Brain microvascular endothelial cell (primary cell): Measurements from ENCODE around the gene SGSM1.
A peak's percentile ranks its signal among the peaks of the same experiment; 100 is the strongest.

Experiments used
- DNase-seq: peaks from one replicate; pipeline ENCODE4 v3.0.0-alpha.2; 2020
- H3K27ac ChIP-seq: fragments of 250-450 bp; sonication (Bioruptor Pico); 2 replicates; pipeline ENCODE4 v1.5.1; 2020; ENCODE audit warnings: mild to moderate bottlenecking, moderate library complexity
- H3K27me3 ChIP-seq: fragments of 250-450 bp; sonication (Bioruptor Pico); replicated peaks from 2 replicates; pipeline ENCODE4 v1.5.1; 2020; ENCODE audit warnings: mild to moderate bottlenecking
- H3K36me3 ChIP-seq: fragments of 250-450 bp; sonication (Bioruptor Pico); replicated peaks from 2 replicates; pipeline ENCODE4 v1.5.1; 2020; ENCODE audit warnings: mild to moderate bottlenecking
- H3K4me3 ChIP-seq: 2 replicates; pipeline ENCODE4 v1.5.1; 2011; ENCODE audit warnings: low read depth, mild to moderate bottlenecking, control low read depth, low read length, moderate library complexity
- in situ Hi-C: cut with HindIII; loops from 2 replicates; pipeline ENCODE4 v1.10.0; 2017; ENCODE audit warnings: low sequenced_read_pairs, low pct_ligation_motif_present
- TF ChIP-seq, protein P1 (sequence below): IDR thresholded peaks from 2 replicates; pipeline ENCODE4 v1.5.1; 2011; ENCODE audit warnings: low read depth, mild to moderate bottlenecking, moderate library complexity, low read length, control low read depth, inconsistent platforms; ENCODE audit errors: missing control alignments

Gene SGSM1

DNA sequence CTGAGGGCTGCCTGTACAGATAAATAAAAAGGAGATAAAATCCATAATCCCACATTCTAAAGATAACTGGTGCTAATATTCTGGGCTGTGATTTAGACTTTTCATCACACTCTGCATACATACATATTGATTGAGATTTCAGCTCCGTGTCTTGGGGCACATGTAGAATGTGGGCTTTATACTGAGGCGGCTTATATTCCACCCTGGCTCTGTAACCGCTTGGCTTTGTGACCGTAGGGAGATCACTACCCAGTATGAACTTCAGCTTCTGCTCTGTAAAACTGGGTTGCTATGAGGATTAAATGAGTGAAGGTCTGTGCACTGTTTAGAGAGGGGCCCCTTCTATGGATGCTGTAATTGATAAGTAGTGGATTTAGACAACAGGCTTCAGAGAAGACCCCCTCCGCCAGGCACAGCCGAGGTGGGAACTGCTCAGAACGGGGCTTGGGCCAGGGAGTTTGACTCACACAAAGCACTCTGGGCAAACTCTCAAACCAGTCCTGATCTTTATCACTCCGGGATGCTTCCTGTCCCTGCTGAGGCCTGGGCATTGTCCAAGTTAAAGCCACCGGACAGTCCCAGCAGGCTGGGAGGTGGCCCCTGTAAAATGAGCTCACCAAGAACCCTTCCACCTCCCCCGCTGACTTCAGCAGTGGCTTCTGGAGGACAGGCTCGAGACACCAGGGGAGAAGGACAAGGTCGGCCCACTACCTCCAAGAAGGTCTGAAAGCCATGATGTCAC lies 163.7 kb downstream of the SGSM1 start:
- TF ChIP-seq, protein P1, sequence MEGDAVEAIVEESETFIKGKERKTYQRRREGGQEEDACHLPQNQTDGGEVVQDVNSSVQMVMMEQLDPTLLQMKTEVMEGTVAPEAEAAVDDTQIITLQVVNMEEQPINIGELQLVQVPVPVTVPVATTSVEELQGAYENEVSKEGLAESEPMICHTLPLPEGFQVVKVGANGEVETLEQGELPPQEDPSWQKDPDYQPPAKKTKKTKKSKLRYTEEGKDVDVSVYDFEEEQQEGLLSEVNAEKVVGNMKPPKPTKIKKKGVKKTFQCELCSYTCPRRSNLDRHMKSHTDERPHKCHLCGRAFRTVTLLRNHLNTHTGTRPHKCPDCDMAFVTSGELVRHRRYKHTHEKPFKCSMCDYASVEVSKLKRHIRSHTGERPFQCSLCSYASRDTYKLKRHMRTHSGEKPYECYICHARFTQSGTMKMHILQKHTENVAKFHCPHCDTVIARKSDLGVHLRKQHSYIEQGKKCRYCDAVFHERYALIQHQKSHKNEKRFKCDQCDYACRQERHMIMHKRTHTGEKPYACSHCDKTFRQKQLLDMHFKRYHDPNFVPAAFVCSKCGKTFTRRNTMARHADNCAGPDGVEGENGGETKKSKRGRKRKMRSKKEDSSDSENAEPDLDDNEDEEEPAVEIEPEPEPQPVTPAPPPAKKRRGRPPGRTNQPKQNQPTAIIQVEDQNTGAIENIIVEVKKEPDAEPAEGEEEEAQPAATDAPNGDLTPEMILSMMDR: no peak
- Histone ChIP-seq H3K4me3 (no peak overlapping the region), H3K27me3 (no peaks in the 10 kb centered on the region), H3K27ac (no peak overlapping the region), H3K36me3 (no peaks in the 10 kb centered on the region)
- DNase-seq: peak; percentile 39
- in situ Hi-C loops: no loop called here

DNA sequence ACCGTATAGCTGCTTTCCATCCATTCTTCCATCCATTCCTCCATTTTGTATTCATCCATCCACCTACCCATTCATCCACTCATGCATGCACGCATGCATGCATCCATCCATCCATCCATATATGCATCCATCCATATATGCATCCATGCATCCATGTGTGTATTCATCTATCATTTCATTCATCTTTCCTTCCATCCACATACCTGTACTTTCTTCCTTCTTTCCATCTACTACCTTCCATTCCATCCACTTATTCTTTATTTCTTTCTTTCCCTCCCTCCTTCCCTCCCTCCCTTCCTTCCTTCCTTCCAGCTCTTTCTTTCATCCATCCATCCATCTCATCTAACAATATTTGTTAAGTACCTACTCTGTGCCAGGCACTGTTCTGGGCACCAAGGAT lies 166.4 kb downstream of the SGSM1 start:
- DNase-seq: no peak
- Histone ChIP-seq H3K4me3 (no peak overlapping the region), H3K36me3 (no peaks in the 10 kb centered on the region), H3K27ac (no peak overlapping the region), H3K27me3 (no peaks in the 10 kb centered on the region)
- in situ Hi-C loops: no loop called here
- TF ChIP-seq, protein P1: no peak

DNA sequence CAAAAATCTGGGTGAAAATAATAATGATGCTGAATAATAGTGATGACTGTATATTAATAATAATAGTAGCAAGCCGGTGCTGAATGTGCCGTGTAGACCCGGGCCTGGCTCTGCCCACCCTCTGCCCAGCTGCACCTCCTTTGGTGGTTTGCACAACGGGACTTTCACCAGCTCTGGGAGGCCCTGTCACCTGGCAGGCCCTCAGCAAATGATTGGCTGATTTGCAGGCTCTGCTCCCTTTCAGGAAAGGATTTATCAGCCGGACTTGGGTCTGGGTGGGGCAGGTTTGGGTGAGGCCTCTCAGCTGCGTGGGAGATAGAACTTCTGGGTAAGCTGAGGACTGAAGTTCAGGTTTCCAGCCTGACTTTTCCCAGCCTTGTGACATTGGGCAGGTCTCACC lies 167.9 kb downstream of the SGSM1 start:
- in situ Hi-C loops: no loop called here
- TF ChIP-seq, protein P1: no peak
- H3K36me3 ChIP-seq: no peaks in the 10 kb centered on the region

GRCh38 chr22:24975125-24975640 lies 169.2 kb downstream of the SGSM1 start:
- Histone ChIP-seq H3K27me3 (no peaks in the 10 kb centered on the region), H3K4me3 (no peak overlapping the region), H3K27ac (no peak overlapping the region), H3K36me3 (no peaks in the 10 kb centered on the region)
- TF ChIP-seq, protein P1: no peak
- in situ Hi-C loops: no loop called here
- DNase-seq: no peak

More for the DNA sequence above, 167.9 kb downstream of the SGSM1 start:
- no peaks in the 10 kb centered on the region for H3K27me3 ChIP-seq
- H3K27ac ChIP-seq: no peak overlapping the region
- H3K4me3 ChIP-seq: no peak overlapping the region
- no peak for DNase-seq

GRCh38 chr22:24975813-24976341 lies 169.9 kb downstream of the SGSM1 start:
- no peaks in the 10 kb centered on the region for H3K27me3 ChIP-seq
- H3K36me3 ChIP-seq: no peaks in the 10 kb centered on the region
- in situ Hi-C loops: no loop called here
- DNase-seq: no peak
- H3K4me3 ChIP-seq: no peak overlapping the region
- no peak overlapping the region for H3K27ac ChIP-seq
- TF ChIP-seq, protein P1: no peak
